NCI-H2081 (cell line): ENCODE measurements around the gene SLC17A9.

Experiments
- DNase-seq, 2 experiments: peaks; one replicate each; lab custom pipeline; 2025; lab: John Stamatoyannopoulos, UW

The SLC17A9 gene

DNA sequence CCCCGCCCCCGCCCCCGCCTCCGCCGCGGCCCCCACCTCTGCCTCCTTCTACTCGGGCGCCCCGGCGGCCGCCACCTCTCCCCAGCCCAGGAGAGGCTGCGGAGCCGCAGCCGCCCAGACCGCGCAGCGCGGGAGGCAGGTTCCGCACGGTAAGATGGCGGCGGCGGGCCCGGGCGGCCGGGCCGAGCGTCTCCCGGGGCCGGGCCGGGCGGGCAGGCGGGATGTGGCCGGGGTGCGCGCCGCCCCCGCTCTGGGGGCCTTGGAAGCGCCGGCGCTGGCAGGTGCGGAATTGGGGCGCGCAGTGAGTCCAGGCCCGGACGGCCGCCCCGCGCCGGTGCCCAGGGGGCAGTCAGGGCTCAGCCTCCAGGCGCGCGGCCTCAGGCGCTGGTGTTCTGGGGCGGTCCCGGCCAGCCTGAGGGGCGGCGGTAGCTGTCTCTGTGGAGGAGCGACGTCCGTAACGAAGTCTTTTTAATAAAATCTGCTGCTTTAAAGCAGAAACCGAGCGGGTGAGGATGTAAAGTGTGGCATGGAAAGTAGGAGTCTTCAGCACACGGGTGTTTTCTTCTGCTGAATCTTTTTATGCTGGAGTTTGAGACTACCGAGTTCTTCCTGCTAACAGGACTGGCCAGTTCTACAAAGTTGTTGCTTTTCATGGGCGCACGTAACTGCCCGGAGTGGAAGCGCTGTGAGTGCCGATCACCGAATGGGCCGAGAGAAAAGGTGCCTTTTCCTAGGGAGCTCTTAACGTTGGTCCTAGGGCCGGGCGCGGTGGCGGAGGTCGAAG, 14.2 kb upstream of the SLC17A9 start, which contains the start of gene GID8:
GID8 (plus strand) TSS at position 43 of the 784 bp plus-strand sequence. CDS start 3,356 bp downstream, outside the sequence.
- DNase-seq: no peak

- DNase-seq: no peak
These were observed 11.6 kb upstream of the SLC17A9 start for GRCh38 chr20:62940875-62941274.

- no peak for DNase-seq
These were observed 10.7 kb upstream of the SLC17A9 start for GRCh38 chr20:62941792-62942191.

DNA sequence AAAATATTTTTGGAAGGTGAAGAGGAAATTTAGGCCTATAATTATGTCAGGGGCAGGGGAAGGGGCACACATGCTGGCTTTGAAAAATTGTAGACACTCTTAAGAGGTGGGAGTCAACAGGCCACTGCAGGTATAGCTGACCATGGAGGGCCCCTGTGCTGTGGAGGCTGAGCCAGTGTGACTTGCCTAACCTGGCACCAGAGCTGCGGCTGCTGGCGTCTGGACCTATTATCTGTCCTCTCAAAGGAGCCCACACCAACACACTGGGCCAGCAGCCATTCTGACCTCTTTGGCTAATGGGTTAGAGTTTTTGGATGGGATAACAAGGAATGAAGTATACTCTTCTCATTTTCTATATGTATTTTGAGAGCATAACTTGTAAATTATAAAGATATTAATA, 10.1 kb upstream of the SLC17A9 start:
- no peak for DNase-seq

DNA sequence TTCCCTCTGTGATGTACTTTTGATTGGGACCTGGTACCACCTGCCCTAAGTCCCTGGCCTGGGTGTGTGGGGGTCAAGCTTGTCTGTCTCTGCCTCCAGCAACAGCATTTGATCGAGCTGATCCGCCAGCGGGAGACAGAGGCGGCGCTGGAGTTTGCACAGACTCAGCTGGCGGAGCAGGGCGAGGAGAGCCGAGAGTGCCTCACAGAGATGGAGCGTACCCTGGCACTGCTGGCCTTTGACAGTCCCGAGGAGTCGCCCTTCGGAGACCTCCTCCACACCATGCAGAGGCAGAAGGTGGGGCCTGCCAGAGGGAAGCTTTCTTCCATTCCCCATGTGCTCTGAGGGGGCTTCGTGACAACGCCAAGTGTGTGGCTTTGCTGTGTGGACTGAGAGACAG, 9.1 kb upstream of the SLC17A9 start:
- no peak for DNase-seq

- DNase-seq: no peak
These were observed 8.3 kb upstream of the SLC17A9 start for GRCh38 chr20:62944184-62944583.

- DNase-seq: no peak
These were observed 7.8 kb upstream of the SLC17A9 start for GRCh38 chr20:62944746-62945145.

- no peak for DNase-seq
These were observed 6.7 kb upstream of the SLC17A9 start for GRCh38 chr20:62945771-62946339.

DNA sequence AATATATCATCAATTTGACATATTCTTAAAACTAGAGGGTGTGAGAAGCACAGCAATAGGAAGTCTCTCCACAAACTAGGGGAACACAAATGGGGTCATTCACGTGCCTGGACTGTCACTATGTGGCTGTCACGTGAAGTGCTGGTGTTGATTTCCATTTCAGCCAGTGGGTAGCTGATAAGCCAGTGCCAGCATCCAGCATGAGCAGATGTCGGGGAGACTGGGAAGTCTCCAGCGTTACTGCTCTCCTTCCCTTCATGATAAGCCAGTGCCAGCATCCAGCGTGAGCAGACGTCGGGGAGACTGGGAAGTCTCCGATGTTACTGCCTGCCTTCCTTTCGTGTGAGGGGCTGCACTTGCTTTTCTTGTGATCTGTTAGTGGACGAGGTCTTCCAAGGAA, 5.6 kb upstream of the SLC17A9 start:
- no peak for DNase-seq

DNA sequence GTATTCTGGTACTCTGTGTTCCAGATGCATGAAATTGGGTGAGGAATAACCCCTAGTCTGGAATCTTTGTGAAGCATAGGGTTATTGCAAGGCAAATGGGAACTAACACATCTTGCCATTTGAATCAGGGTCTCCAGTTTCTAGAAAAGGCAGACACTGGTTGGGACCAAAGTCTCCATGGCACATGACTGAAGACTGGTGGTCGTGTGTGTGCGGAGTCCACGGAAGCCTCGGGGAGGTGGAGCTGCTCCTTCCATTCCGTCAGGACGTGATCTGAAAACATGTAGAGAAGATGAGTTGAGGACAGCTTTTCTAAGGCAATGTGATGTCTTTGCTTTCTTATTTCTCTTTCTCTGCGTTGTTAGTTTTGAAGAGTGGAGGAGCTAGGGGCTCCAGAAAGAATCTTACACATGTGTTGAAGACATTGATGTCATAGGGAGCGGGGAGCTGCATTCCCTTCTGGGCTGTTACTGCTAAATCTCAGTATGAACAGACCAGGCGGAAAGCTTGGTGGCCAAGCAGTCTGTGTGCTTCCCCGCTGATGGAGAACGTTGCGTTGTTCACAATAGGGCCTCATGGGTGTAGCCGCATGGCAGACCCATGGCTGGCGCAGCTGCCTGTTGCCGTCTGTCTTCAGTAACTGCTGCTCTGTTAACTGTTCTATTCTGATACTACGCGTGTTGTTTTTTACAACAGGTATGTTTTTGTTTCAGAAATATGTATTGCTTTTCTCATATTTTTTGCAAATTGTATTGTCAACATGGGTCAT, 4.8 kb upstream of the SLC17A9 start:
- no peak for DNase-seq

DNA sequence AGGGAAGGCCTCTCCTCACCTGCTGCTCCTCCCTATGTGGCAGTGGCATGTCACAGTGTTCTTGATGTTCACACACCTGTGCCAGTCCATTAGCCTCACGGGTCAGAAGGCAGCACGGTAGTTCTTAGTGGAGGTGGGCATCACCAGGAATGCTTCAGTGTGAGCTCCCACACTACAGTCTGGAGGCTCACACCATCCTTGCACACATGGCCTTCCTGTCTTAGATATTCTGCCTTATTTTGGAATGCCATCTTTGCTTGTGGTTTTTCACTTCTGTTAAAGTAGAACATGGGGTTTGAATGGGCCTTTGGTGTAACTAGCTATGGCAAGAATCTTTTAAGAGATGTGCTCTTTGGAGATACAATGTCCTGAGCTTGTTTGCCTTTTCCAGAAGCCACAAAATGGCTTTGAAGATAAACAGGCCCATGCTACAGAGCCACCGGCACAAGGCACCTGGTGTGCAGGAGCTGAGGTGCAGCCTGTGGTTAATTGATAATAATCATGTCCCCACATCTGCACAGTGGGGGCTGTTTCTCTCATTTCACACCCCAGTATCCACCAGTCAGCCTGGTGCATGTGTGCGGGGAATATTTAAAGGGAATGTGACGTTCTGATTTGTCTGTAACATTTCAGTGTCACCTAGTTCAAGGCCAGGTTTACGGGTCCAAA, 3.2 kb upstream of the SLC17A9 start:
- DNase-seq: no peak

DNA sequence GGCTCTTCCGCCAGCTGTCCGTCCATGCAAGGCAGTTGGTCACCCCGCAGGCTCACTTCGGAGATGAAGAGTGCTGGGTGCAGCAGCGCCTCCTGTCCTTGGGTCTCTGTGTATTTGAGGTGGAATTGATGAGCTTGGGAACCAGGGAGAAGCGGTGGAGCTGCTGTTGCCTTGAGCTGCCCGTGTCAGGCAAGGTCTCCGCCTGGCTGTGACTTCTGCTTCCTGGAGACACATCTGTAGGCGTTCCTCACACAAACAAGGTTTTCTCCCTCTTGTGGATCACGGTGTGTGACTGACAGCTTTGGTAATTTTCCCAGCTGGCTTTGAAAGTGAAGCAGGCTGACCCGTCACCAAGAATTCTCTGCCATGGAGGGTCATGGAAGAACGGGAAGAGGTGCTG, 2.5 kb upstream of the SLC17A9 start:
- no peak for DNase-seq

- no peak for DNase-seq
These were observed 1.8 kb upstream of the SLC17A9 start for GRCh38 chr20:62950741-62951140.

DNA sequence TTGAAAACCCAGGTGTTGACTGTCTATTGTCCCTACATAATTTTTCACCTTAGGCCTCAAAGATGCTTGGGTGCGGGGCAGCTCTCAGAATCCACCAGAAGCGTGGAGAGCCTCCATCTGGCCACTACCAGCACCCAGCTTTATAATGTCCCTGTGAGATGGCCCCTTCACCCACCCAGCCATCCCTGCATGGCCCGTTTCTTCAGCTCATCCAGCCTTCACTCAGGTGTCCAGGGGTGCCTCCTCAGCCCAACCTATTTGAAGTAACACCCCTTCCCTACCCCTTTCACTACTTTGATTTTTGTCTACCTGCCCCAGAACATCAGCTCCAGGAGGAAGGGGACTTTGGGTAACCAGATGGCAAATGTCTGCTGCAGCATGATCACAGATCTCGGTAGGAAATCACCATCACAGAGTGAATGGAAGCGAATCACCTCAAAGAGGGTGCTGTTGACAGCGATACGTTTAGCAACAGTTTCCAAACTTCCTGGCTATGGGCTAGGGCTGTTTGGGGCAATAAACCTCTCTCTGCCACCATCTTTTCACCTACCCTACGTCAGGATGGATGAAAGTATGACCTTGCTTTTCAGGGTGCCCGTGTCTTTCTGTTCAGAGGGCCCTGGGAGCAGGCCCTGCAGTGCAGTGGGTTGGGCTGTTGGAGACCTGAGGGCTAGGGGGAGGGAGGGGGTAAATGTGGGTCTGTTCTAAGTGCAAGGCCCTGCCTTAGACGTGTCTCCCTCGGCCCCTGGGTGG, 1.2 kb upstream of the SLC17A9 start:
- DNase-seq: no peak

DNA sequence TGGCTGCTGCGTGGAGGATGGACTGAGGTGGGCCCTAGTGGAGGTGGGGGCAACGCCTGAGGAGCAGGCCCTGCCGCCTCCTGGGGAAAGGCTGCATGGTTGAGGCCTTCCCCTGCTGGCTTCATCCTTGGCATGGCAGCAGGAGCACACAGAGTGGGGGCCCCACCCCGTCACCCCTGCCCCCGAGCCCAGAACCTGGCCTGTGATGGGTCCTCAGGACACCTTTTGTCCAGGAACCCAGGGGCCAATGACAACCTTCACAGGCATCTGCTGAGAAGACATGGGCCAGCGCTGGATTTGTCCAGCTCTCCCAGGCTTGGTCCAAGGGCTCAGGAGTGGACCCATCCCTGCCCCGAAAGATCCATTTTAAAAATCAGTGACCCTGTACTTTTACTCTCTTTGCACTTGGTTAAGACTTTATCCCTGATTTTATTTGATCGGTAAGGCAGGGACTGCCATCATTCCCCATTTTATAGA, 575 bp upstream of the SLC17A9 start:
- no peak for DNase-seq

DNA sequence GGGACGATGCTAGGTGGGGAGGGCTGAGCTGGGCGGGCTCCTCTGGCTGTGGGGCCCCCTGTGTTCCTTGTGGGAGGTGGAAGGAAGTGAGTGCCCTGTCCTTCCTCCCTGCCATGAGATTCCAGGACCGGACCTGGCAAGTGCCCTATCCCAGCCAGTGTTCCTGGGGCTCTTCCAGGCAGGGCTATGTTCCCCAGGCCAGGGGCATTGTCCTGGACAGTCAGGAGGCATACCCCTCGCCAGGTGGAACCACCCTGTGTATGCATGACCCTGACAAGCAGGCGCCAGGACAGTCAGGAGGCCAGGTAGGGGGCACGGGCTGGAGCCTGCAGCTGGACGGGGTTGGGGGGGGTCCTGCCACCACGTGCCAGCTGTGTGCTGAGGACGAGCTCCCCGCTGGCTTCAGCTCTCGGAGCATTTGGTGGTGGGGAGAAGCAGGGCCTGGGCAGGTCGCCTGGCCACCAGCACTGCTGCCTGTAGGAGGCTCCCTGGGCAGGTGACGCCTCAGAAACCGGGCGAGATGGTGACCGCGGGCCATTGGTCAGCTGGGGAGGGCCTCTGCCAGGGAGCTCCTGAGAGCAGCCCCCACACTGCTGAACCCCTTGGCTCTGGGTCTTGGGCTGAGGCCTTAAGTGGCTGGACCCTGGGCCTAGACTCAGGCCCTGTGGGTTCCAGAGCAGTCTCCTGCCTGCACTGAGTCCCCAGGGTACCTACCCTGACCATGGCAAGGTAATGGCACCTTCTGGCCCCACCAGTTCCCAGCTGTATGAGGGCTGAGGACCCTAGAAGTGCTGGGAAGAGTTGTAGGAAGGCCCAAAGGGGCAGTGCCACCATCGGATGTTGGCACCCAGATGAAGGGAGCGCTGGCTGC, 694 bp downstream of the SLC17A9 start:
- DNase-seq: no peak

GRCh38 chr20:62953839-62954703, 1.6 kb downstream of the SLC17A9 start:
- DNase-seq: peak; percentile 65 to 69

DNA sequence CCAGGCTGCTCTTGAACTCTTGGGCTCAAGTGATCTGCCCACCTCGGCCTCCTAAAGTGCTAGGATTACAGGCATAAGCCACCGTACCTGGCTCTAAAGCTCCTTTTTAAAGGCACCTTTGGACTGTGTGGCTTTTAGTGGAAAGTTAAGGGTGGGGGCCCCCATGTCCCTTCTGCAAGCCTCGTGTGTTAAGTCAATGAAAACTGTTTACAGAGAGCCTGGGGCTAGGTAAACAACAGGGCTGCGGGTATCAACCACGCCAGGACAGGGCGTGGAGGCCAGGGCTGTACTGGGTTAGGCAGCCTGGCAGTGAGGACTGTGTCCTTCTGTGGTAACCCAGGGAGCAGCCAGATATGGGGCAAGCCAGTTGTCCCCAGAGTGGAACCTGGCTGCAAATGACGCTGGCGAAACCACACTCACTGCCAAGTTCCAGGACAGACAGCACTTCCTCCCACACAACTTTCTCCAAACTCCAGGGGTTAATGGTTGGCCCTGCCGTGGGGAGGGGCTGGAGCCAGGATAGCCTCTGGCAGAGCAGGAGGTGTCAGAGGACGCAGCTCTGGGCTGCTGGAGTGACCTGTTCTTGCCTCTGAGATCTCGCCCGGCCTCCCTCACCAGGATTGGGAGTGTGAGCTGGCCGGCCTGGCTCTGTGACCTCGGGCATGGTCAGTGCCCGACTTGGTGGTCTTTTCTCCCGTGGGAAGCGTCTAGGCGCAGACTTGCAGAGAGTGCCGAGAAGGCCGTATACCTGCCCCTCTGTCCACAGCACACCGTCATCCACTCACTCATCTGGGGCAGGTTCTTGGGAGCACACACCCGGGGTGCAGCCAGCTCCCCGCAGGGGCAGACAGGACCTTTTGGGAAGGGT, 3.2 kb downstream of the SLC17A9 start:
- no peak for DNase-seq
